Activated naive CD8-positive, alpha-beta T cell treated with anti-CD3 and anti-CD28 coated beads, Interleukin-2, amount 10 ng/mL, durations not matched to agents 7 days and 5 days (primary cell): ENCODE results near the gene BRD3OS. TPM values are rescaled to one million over a fixed set of nuclear protein-coding genes. Genes with fewer than 3 reads are reported as not detected.
A peak's percentile ranks its signal among the peaks of the same experiment; 100 is the strongest.

Experiments
- ATAC-seq: fragments of 150-1000 bp; cut with Tn5 transposase; one replicate; pipeline ENCODE4 v1.10.0; 2021; ENCODE audit warnings: low read depth, moderate library complexity
- POLR2A ChIA-PET: fragments of 350-600 bp; sonication (Branson Sonifier 250); formaldehyde crosslinking; loops from one replicate; lab custom pipeline; 2021; ENCODE audit warnings: antibody characterized with exemption; lab: Charles Lee
- DNase-seq: peaks from one replicate; pipeline ENCODE4 v3.0.0; 2021
- H3K27ac Mint-ChIP-seq: one replicate; pipeline ENCODE4 v1.8.0; 2022; ENCODE audit warnings: mild to moderate bottlenecking, mixed read lengths
- H3K27me3 Mint-ChIP-seq: one replicate; pipeline ENCODE4 v1.8.0; 2022; ENCODE audit warnings: mild to moderate bottlenecking, moderate library complexity, mixed read lengths
- H3K36me3 Mint-ChIP-seq: one replicate; pipeline ENCODE4 v1.8.0; 2021; ENCODE audit warnings: mild to moderate bottlenecking, mixed read lengths
- H3K4me1 Mint-ChIP-seq: one replicate; pipeline ENCODE4 v1.8.0; 2021; ENCODE audit warnings: mixed read lengths
- H3K4me3 Mint-ChIP-seq: one replicate; pipeline ENCODE4 v1.8.0; 2022; ENCODE audit warnings: mild to moderate bottlenecking, moderate library complexity, mixed read lengths
- H3K9me3 Mint-ChIP-seq: one replicate; pipeline ENCODE4 v1.8.0; 2021; ENCODE audit warnings: mixed read lengths
- total RNA-seq, 2 experiments: library from RNA; stranded (reverse); gene quantifications; one replicate each; pipeline ENCODE4 v1.2.3, GENCODE V29; 2021

BRD3OS gene
- total RNA-seq, 2 experiments from 2014 or later = 14.2 to 17.0 TPM

GRCh38 chr9:134059188-134059641 lies 33.9 kb downstream of the BRD3OS start:
- peak; percentile 19 for DNase-seq

GRCh38 chr9:134059661-134060395 lies 34.5 kb downstream of the BRD3OS start:
- no peak overlapping the region for H3K4me3 Mint-ChIP-seq
- H3K9me3 Mint-ChIP-seq = no peaks in the 10 kb centered on the region
- H3K4me1 Mint-ChIP-seq = peaks cover 10% of the 10 kb centered on the region
- POLR2A ChIA-PET = interaction anchor here (0.5 kb wide), 1 partner anchor 9 kb away, joined by 5 read pairs; no protein-coding TSS in a partner anchor
- no peaks in the 10 kb centered on the region for H3K36me3 Mint-ChIP-seq
- no peaks in the 10 kb centered on the region for H3K27me3 Mint-ChIP-seq
- H3K27ac Mint-ChIP-seq = peak overlapping the region; percentile 47
- DNase-seq = peak; percentile 32
- ATAC-seq = peak; percentile 49

More at GRCh38 chr9:134059188-134059641, 33.9 kb downstream of the BRD3OS start:
- Mint-ChIP-seq H3K27me3 (no peaks in the 10 kb centered on the region), H3K9me3 (no peaks in the 10 kb centered on the region), H3K27ac (no peak overlapping the region), H3K4me3 (no peak overlapping the region), H3K4me1 (peaks cover 9% of the 10 kb centered on the region), H3K36me3 (no peaks in the 10 kb centered on the region)
- POLR2A ChIA-PET = interaction anchor here (0.5 kb wide), 1 partner anchor 10 kb away, joined by 5 read pairs; no protein-coding TSS in a partner anchor
- ATAC-seq = no peak

- DNase-seq = no peak
- peak overlapping the region; percentile 37 for H3K4me3 Mint-ChIP-seq
- no peaks in the 10 kb centered on the region for H3K27me3 Mint-ChIP-seq
- no peak for ATAC-seq
- no peaks in the 10 kb centered on the region for H3K36me3 Mint-ChIP-seq
- POLR2A ChIA-PET = no interaction called here
- peaks cover 13% of the 10 kb centered on the region for H3K4me1 Mint-ChIP-seq
- no peaks in the 10 kb centered on the region for H3K9me3 Mint-ChIP-seq
- no peak overlapping the region for H3K27ac Mint-ChIP-seq
Measured at GRCh38 chr9:134060546-134060945, 35.3 kb downstream of the BRD3OS start.

GRCh38 chr9:134061019-134061687 lies 35.9 kb downstream of the BRD3OS start:
- Mint-ChIP-seq H3K4me1 (peaks cover 18% of the 10 kb centered on the region), H3K4me3 (no peak overlapping the region), H3K36me3 (no peaks in the 10 kb centered on the region), H3K27ac (no peak overlapping the region), H3K9me3 (no peaks in the 10 kb centered on the region), H3K27me3 (no peaks in the 10 kb centered on the region)
- DNase-seq = no peak
- POLR2A ChIA-PET = interaction anchor here (0.6 kb wide), 1 partner anchor 680 kb away, joined by 4 read pairs; no protein-coding TSS in a partner anchor
- ATAC-seq = no peak

- DNase-seq (no peak), ATAC-seq (no peak)
- H3K4me3 Mint-ChIP-seq = no peak overlapping the region
- peaks cover 20% of the 10 kb centered on the region for H3K4me1 Mint-ChIP-seq
- no peaks in the 10 kb centered on the region for H3K36me3 Mint-ChIP-seq
- H3K9me3 Mint-ChIP-seq = no peaks in the 10 kb centered on the region
- POLR2A ChIA-PET = interaction anchor here (0.6 kb wide), 1 partner anchor 681 kb away, joined by 4 read pairs; no protein-coding TSS in a partner anchor
- H3K27me3 Mint-ChIP-seq = no peaks in the 10 kb centered on the region
- no peak overlapping the region for H3K27ac Mint-ChIP-seq
Measured at GRCh38 chr9:134061688-134062371, 36.5 kb downstream of the BRD3OS start.

GRCh38 chr9:134062461-134063087 lies 37.3 kb downstream of the BRD3OS start:
- Mint-ChIP-seq H3K27ac (no peak overlapping the region), H3K27me3 (no peaks in the 10 kb centered on the region), H3K9me3 (no peaks in the 10 kb centered on the region), H3K4me3 (no peak overlapping the region), H3K4me1 (peaks cover 20% of the 10 kb centered on the region), H3K36me3 (no peaks in the 10 kb centered on the region)
- POLR2A ChIA-PET = no interaction called here
- ATAC-seq (no peak), DNase-seq (no peak)

- POLR2A ChIA-PET = no interaction called here
Measured at GRCh38 chr9:134063088-134063570, 37.8 kb downstream of the BRD3OS start.

GRCh38 chr9:134063571-134064450 lies 38.5 kb downstream of the BRD3OS start:
- ATAC-seq (no peak), DNase-seq (no peak)
- H3K4me1 Mint-ChIP-seq = peaks cover 20% of the 10 kb centered on the region
- H3K27me3 Mint-ChIP-seq = no peaks in the 10 kb centered on the region
- no peaks in the 10 kb centered on the region for H3K36me3 Mint-ChIP-seq
- H3K9me3 Mint-ChIP-seq = no peaks in the 10 kb centered on the region
- H3K4me3 Mint-ChIP-seq = no peak overlapping the region
- POLR2A ChIA-PET = no interaction called here
- H3K27ac Mint-ChIP-seq = no peak overlapping the region

More at GRCh38 chr9:134063088-134063570, 37.8 kb downstream of the BRD3OS start:
- ATAC-seq (no peak), DNase-seq (no peak)
- Mint-ChIP-seq H3K4me3 (no peak overlapping the region), H3K9me3 (no peaks in the 10 kb centered on the region), H3K27ac (no peak overlapping the region), H3K27me3 (no peaks in the 10 kb centered on the region), H3K36me3 (no peaks in the 10 kb centered on the region), H3K4me1 (peaks cover 20% of the 10 kb centered on the region)

- DNase-seq = no peak
- POLR2A ChIA-PET = interaction anchor here (0.7 to 2.6 kb wide), 2 partner anchors 39 to 837 kb away, joined by 3 to 19 read pairs; partner anchors contain the start of gene BRD3OS
- H3K36me3 Mint-ChIP-seq = no peaks in the 10 kb centered on the region
- H3K27ac Mint-ChIP-seq = no peak overlapping the region
- no peaks in the 10 kb centered on the region for H3K9me3 Mint-ChIP-seq
- peak overlapping the region; percentile 95 for H3K4me3 Mint-ChIP-seq
- H3K4me1 Mint-ChIP-seq = peaks cover 25% of the 10 kb centered on the region
- ATAC-seq = no peak
- peaks cover 4% of the 10 kb centered on the region for H3K27me3 Mint-ChIP-seq
Measured at GRCh38 chr9:134064711-134065110, 39.4 kb downstream of the BRD3OS start.

GRCh38 chr9:134065612-134066419 lies 40.5 kb downstream of the BRD3OS start:
- peak overlapping the region; percentile 97 for H3K27ac Mint-ChIP-seq
- H3K4me1 Mint-ChIP-seq = peaks cover 19% of the 10 kb centered on the region
- peaks cover 15% of the 10 kb centered on the region for H3K27me3 Mint-ChIP-seq
- POLR2A ChIA-PET = interaction anchor here (0.6 to 2.6 kb wide), 7 partner anchors 15 to 99 kb away, joined by 3 to 19 read pairs (median 5); partner anchors contain the start of genes BRD3OS, RNU6ATAC and WDR5
- ATAC-seq (peak; percentile 58), DNase-seq (peak; percentile 62)
- H3K4me3 Mint-ChIP-seq = peak overlapping the region; percentile 95
- no peaks in the 10 kb centered on the region for H3K9me3 Mint-ChIP-seq
- H3K36me3 Mint-ChIP-seq = no peaks in the 10 kb centered on the region

- Mint-ChIP-seq H3K4me1 (peaks cover 19% of the 10 kb centered on the region), H3K27me3 (peaks cover 19% of the 10 kb centered on the region), H3K27ac (peak overlapping the region; percentile 97), H3K4me3 (peak overlapping the region; percentile 95), H3K36me3 (no peaks in the 10 kb centered on the region), H3K9me3 (no peaks in the 10 kb centered on the region)
- DNase-seq (no peak), ATAC-seq (no peak)
- POLR2A ChIA-PET = interaction anchor here (0.6 to 2.6 kb wide), 5 partner anchors 16 to 70 kb away, joined by 3 to 19 read pairs (median 5); partner anchors contain the start of genes BRD3OS and WDR5
Measured at GRCh38 chr9:134066526-134066912, 41.2 kb downstream of the BRD3OS start.
